SU-DHL-6 (cell line): ENCODE data around the gene TMEM120A.
"Not testable (repeated sequence)": the region's sequence is repeated elsewhere in the genome, so short reads cannot be mapped to it uniquely, and the experiment has no call there.

ENCODE experiments used
- H2AFZ ChIP-seq: fragments of 200-600 bp; sonication (generic); 2 replicates; pipeline ENCODE4 v1.6.1; 2014; ENCODE audit warnings: low read depth, mild to moderate bottlenecking, moderate library complexity, mixed read lengths, antibody characterized with exemption, low read length; ENCODE audit not compliant: severe bottlenecking
- H3F3A ChIP-seq: fragments of 200-600 bp; shearing (Covaris generic); 2 replicates; pipeline ENCODE4 v1.6.0; 2016; ENCODE audit warnings: antibody characterized with exemption, mild to moderate bottlenecking; ENCODE audit not compliant: insufficient read depth
- H3K27ac ChIP-seq: fragments of 200-600 bp; sonication (generic); 2 replicates; pipeline ENCODE4 v1.5.1; 2016; ENCODE audit warnings: low read depth, mild to moderate bottlenecking, low read length, moderate library complexity, mixed read lengths
- H3K27me3 ChIP-seq: fragments of 200-600 bp; sonication (generic), shearing (Covaris generic); 2 replicates; pipeline ENCODE4 v1.6.0; 2014; ENCODE audit warnings: mild to moderate bottlenecking, low read length
- H3K36me3 ChIP-seq: fragments of 200-600 bp; sonication (generic); 2 replicates; pipeline ENCODE4 v1.6.1; 2014; ENCODE audit warnings: mild to moderate bottlenecking, low read length, mixed read lengths
- H3K4me2 ChIP-seq: fragments of 300-600, 200-600 bp; shearing (Covaris generic), sonication (generic); 2 replicates; pipeline ENCODE4 v1.6.0; 2014; ENCODE audit warnings: low read length, low read depth, mild to moderate bottlenecking; ENCODE audit not compliant: poor library complexity, severe bottlenecking
- H3K4me3 ChIP-seq: fragments of 200-600 bp; sonication (generic); 2 replicates; pipeline ENCODE4 v1.5.1; 2014; ENCODE audit warnings: antibody characterized with exemption, low read length, mild to moderate bottlenecking, mixed read lengths; ENCODE audit not compliant: insufficient read depth, poor library complexity, severe bottlenecking
- H3K79me2 ChIP-seq: fragments of 200-600 bp; sonication (generic); 2 replicates; pipeline ENCODE4 v1.6.1; 2014; ENCODE audit warnings: mild to moderate bottlenecking, low read length, moderate library complexity; ENCODE audit not compliant: insufficient read depth
- H3K9ac ChIP-seq: fragments of 200-600 bp; sonication (generic); 2 replicates; pipeline ENCODE4 v1.7.0; 2014; ENCODE audit warnings: mild to moderate bottlenecking, low read length
- H3K9me2 ChIP-seq: fragments of 200-600 bp; sonication (generic); replicated peaks from 2 replicates; pipeline ENCODE4 v1.6.1; 2014; ENCODE audit warnings: low read length; ENCODE audit not compliant: insufficient read depth
- H3K9me3 ChIP-seq: fragments of 200-600 bp; sonication (generic); 2 replicates; pipeline ENCODE4 v1.6.1; 2014; ENCODE audit warnings: low read length, mixed read lengths; ENCODE audit not compliant: insufficient read depth
- H4K20me1 ChIP-seq: fragments of 200-600 bp; sonication (generic); 2 replicates; pipeline ENCODE4 v1.6.1; 2014; ENCODE audit warnings: low read depth, mild to moderate bottlenecking, antibody characterized with exemption, low read length, moderate library complexity, mixed read lengths
- CTCF ChIP-seq: fragments of 200-600 bp; sonication (generic); IDR thresholded peaks from one replicate; pipeline ENCODE4 v1.5.1; 2017; ENCODE audit warnings: antibody characterized with exemption, mild to moderate bottlenecking, low read length, moderate library complexity; ENCODE audit not compliant: insufficient read depth, poor library complexity, severe bottlenecking
- EZH2phosphoT487 ChIP-seq: fragments of 200-600 bp; sonication (generic), shearing (Covaris generic); conservative IDR thresholded peaks from 2 replicates; pipeline ENCODE4 v1.6.1; 2018; ENCODE audit warnings: mild to moderate bottlenecking, antibody characterized with exemption, low read length, moderate library complexity, mixed read lengths

Gene TMEM120A

DNA sequence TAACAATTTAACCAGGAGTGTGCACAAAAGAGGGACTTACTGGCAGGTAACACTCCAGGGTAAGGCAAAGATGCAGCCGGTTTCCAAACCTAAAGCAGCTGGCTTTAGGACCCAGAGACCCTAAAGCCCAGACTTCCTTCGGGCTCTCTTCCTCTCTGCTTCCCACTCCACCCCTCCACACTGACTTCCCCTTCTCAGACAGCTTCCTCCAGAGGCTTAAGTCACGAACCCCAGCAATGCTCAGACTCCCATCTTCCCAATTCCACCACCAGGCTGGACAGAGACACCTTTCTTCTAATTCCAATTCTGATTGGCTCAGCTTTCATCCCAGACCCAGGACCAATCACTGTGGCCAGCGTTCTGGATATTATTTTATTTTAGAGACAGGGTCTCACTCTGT lies 28.6 kb upstream of the TMEM120A start:
- Histone ChIP-seq H3K9ac (no peak overlapping the region), H4K20me1 (no peaks in the 10 kb centered on the region), H3K27me3 (no peaks in the 10 kb centered on the region), H3K4me2 (no peak overlapping the region), H3K4me3 (no peak overlapping the region), H3K27ac (no peak overlapping the region), H3K79me2 (no peaks in the 10 kb centered on the region), H3K9me2 (no peaks in the 10 kb centered on the region), H3K9me3 (no peaks in the 10 kb centered on the region), H3F3A (no peaks in the 10 kb centered on the region), H3K36me3 (no peaks in the 10 kb centered on the region), H2AFZ (no peak overlapping the region)
- TF ChIP-seq EZH2phosphoT487 (no peak), CTCF (no peak)

DNA sequence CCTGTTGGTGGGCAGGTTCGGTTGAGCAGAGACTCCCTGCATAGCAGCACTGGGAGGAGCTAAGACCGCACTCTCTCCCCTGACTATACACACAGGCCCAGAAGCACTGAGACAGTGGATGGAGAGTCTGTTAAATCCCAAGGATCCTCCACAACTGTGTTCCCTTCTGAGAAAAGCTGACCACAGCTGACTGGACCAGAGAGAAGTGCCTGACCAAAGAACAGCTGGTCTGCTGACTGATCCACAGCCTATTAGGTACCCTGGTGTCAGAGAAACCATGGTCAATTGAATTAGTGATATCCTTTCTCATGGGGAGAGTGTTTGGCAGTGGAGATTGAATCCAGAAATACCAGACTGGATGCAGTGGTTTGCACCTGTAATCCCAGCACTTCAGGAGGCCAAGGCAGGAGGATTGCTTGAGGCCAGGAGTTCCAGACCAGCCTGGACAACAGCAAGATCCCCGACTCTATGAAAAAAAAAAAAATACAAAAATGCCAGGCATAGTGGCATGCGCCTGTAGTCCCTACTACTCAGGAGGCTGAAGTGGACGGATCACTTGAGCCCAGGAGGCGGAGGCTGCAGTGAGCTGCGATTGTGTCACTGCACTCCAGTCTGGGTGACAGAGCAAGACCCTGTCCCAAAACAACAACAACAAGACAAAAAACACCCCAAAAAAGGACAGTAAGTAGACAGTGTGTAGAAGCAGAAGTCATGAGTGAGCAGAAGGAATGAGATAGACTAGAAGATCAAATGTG lies 27.8 kb upstream of the TMEM120A start:
- Histone ChIP-seq H3K4me3 (no peak overlapping the region), H3K36me3 (no peaks in the 10 kb centered on the region), H3K9me2 (no peaks in the 10 kb centered on the region), H3K27me3 (no peaks in the 10 kb centered on the region), H4K20me1 (no peaks in the 10 kb centered on the region), H3F3A (no peaks in the 10 kb centered on the region), H2AFZ (no peak overlapping the region), H3K79me2 (no peaks in the 10 kb centered on the region), H3K9me3 (no peaks in the 10 kb centered on the region), H3K27ac (no peak overlapping the region), H3K9ac (no peak overlapping the region), H3K4me2 (no peak overlapping the region)
- TF ChIP-seq CTCF (no peak), EZH2phosphoT487 (no peak)

- H3K27me3 ChIP-seq = no peaks in the 10 kb centered on the region
- TF ChIP-seq EZH2phosphoT487 (no peak), CTCF (peak; percentile 95)
- H3K9ac ChIP-seq = no peak overlapping the region
- H3K9me2 ChIP-seq = no peaks in the 10 kb centered on the region
- no peaks in the 10 kb centered on the region for H3F3A ChIP-seq
- H3K36me3 ChIP-seq = no peaks in the 10 kb centered on the region
- no peaks in the 10 kb centered on the region for H3K9me3 ChIP-seq
- H3K79me2 ChIP-seq = no peaks in the 10 kb centered on the region
- no peak overlapping the region for H3K4me3 ChIP-seq
- H2AFZ ChIP-seq = no peak overlapping the region
- H3K27ac ChIP-seq = no peak overlapping the region
- no peak overlapping the region for H3K4me2 ChIP-seq
- H4K20me1 ChIP-seq = no peaks in the 10 kb centered on the region
Measured at GRCh38 chr7:76020031-76020714, 25.8 kb upstream of the TMEM120A start.

GRCh38 chr7:76018520-76018919 lies 24.1 kb upstream of the TMEM120A start:
- H3K36me3 ChIP-seq, H4K20me1 ChIP-seq, H3K27me3 ChIP-seq, H3K4me3 ChIP-seq, H3K9me3 ChIP-seq, H2AFZ ChIP-seq, H3K9me2 ChIP-seq, H3K27ac ChIP-seq, H3F3A ChIP-seq, H3K9ac ChIP-seq, H3K79me2 ChIP-seq, H3K4me2 ChIP-seq: not testable (repeated sequence)
